ENCODE results near the gene TNNT3.

GRCh38 chr11:1983601-1983961 is 64.1 kb downstream of the TNNT3 start:
- no peak for TF ChIP-seq CTCF (IDR thresholded peaks at IDR 0.05; ENCODE audit: low read depth, low read length, poor library complexity, severe bottlenecking)
- TF ChIP-seq EZH2phosphoT487 (IDR thresholded peaks at IDR 0.05; ENCODE audit: borderline replicate concordance, low read length), result no peak
